ENCODE data around the gene TXK. TPM values are rescaled to one million over a fixed set of nuclear protein-coding genes. Genes with fewer than 3 reads are reported as not detected.

The TXK gene
- total and polyA plus RNA-seq, 2 experiments from 2014 or later = 0.76 to 1.5 TPM

GRCh38 chr4:48051078-48051477, 83.0 kb downstream of the TXK start:
- Histone ChIP-seq H3K27me3 (no peaks in the 10 kb centered on the region), H3K4me1 (ENCODE audit: insufficient read depth) (no peaks in the 10 kb centered on the region), H2AFZ (no peak overlapping the region), H3K9me2 (replicated peaks; ENCODE audit: insufficient read depth) (no peaks in the 10 kb centered on the region), H3K79me2 (no peaks in the 10 kb centered on the region), H3K4me2 (no peak overlapping the region), H3K4me3 (no peak overlapping the region), H4K20me1 (ENCODE audit: insufficient read depth, poor library complexity, severe bottlenecking) (no peaks in the 10 kb centered on the region), H3K27ac (no peak overlapping the region), H3K9me3 (ENCODE audit: low read depth) (no peaks in the 10 kb centered on the region), H3K36me3 (replicated peaks; ENCODE audit: insufficient read depth, low read depth) (no peaks in the 10 kb centered on the region)
- no peak for DNase-seq (ENCODE audit: low spot score)
- no peak for TF ChIP-seq CTCF (IDR thresholded peaks at IDR 0.05; ENCODE audit: poor library complexity)
- TF ChIP-seq EZH2phosphoT487 (IDR thresholded peaks at IDR 0.05; ENCODE audit: low read depth, severe bottlenecking, unreplicated experiment) = no peak
- no peak for TF ChIP-seq EZH2 (IDR thresholded peaks at IDR 0.05; ENCODE audit: borderline replicate concordance)
- WGBS (ENCODE audit: low lambda C conversion rate, missing lambda C conversion rate) = 94% methylated on average over 1 of the region's 1 CpG

DNA sequence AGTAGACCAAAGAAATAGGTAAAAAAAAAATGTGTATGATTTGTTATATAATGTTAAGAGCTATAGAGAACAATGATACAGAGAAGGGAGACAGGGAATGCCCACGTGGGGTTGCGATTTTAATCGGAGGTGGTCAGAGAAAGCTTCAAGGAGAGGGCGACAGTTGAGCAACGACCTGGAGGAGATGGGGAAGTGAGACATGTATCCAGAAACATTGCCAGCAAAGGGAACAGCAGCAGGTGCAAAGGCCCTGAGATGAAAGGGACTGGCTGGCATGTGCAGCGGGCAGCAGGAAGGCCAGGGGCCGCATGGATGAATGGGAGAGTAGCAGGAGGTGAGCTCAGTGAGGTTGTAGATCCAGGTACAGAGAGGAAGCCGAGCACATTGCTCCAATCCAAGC, 84.6 kb downstream of the TXK start:
- H3K36me3 ChIP-seq (replicated peaks; ENCODE audit: insufficient read depth, low read depth) = no peaks in the 10 kb centered on the region
- H2AFZ ChIP-seq = no peak overlapping the region
- WGBS (ENCODE audit: low lambda C conversion rate, missing lambda C conversion rate) = 94% methylated on average over 8 of the region's 8 CpGs
- no peaks in the 10 kb centered on the region for H3K9me2 ChIP-seq (replicated peaks; ENCODE audit: insufficient read depth)
- DNase-seq (ENCODE audit: low spot score) = no peak
- no peaks in the 10 kb centered on the region for H4K20me1 ChIP-seq (ENCODE audit: insufficient read depth, poor library complexity, severe bottlenecking)
- H3K9me3 ChIP-seq (ENCODE audit: low read depth) = no peaks in the 10 kb centered on the region
- no peaks in the 10 kb centered on the region for H3K4me1 ChIP-seq (ENCODE audit: insufficient read depth)
- TF ChIP-seq EZH2phosphoT487 (IDR thresholded peaks at IDR 0.05; ENCODE audit: low read depth, severe bottlenecking, unreplicated experiment) (no peak), EZH2 (IDR thresholded peaks at IDR 0.05; ENCODE audit: borderline replicate concordance) (no peak), CTCF (IDR thresholded peaks at IDR 0.05; ENCODE audit: poor library complexity) (no peak)
- no peak overlapping the region for H3K4me3 ChIP-seq
- no peak overlapping the region for H3K27ac ChIP-seq
- no peaks in the 10 kb centered on the region for H3K79me2 ChIP-seq
- H3K27me3 ChIP-seq = no peaks in the 10 kb centered on the region
- H3K4me2 ChIP-seq = no peak overlapping the region

DNA sequence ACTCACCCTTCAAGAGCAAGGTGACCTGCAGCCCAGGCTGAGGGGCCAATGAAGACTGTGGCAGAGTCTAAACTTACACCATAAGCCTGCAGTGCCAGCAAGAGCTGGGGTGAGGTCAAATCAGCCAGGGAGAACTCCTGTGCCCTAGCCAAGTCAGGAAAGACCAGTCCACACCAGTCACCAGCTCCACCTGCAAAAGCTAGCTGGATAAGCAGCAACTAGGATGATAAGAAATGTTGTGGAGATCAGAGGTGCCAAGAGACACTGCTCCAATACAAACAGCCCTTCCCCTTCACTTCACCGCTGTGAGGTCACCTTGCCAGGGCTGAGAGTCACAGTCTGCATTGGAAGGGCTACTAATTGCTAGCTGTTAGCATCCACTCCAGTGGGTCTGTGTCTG, 86.2 kb downstream of the TXK start:
- H3K27ac ChIP-seq = no peak overlapping the region
- DNase-seq (ENCODE audit: low spot score) = no peak
- H3K79me2 ChIP-seq = no peaks in the 10 kb centered on the region
- no peak overlapping the region for H2AFZ ChIP-seq
- peaks cover 7% of the 10 kb centered on the region for H3K4me1 ChIP-seq (ENCODE audit: insufficient read depth)
- no peaks in the 10 kb centered on the region for H3K36me3 ChIP-seq (replicated peaks; ENCODE audit: insufficient read depth, low read depth)
- no peak overlapping the region for H3K4me3 ChIP-seq
- 71% methylated on average over 1 of the region's 1 CpG for WGBS (ENCODE audit: low lambda C conversion rate, missing lambda C conversion rate)
- no peaks in the 10 kb centered on the region for H3K9me2 ChIP-seq (replicated peaks; ENCODE audit: insufficient read depth)
- no peaks in the 10 kb centered on the region for H4K20me1 ChIP-seq (ENCODE audit: insufficient read depth, poor library complexity, severe bottlenecking)
- no peaks in the 10 kb centered on the region for H3K9me3 ChIP-seq (ENCODE audit: low read depth)
- H3K27me3 ChIP-seq = no peaks in the 10 kb centered on the region
- no peak for TF ChIP-seq CTCF (IDR thresholded peaks at IDR 0.05; ENCODE audit: poor library complexity)
- TF ChIP-seq EZH2 (IDR thresholded peaks at IDR 0.05; ENCODE audit: borderline replicate concordance) = no peak
- no peak for TF ChIP-seq EZH2phosphoT487 (IDR thresholded peaks at IDR 0.05; ENCODE audit: low read depth, severe bottlenecking, unreplicated experiment)
- H3K4me2 ChIP-seq = no peak overlapping the region

GRCh38 chr4:48047421-48047844, 86.6 kb downstream of the TXK start:
- Histone ChIP-seq H4K20me1 (ENCODE audit: insufficient read depth, poor library complexity, severe bottlenecking) (no peaks in the 10 kb centered on the region), H2AFZ (no peak overlapping the region), H3K36me3 (replicated peaks; ENCODE audit: insufficient read depth, low read depth) (no peaks in the 10 kb centered on the region), H3K9me2 (replicated peaks; ENCODE audit: insufficient read depth) (no peaks in the 10 kb centered on the region), H3K79me2 (no peaks in the 10 kb centered on the region), H3K4me3 (no peak overlapping the region), H3K4me1 (ENCODE audit: insufficient read depth) (peaks cover 11% of the 10 kb centered on the region), H3K4me2 (no peak overlapping the region), H3K27ac (no peak overlapping the region), H3K27me3 (no peaks in the 10 kb centered on the region), H3K9me3 (ENCODE audit: low read depth) (no peaks in the 10 kb centered on the region)
- TF ChIP-seq EZH2phosphoT487 (IDR thresholded peaks at IDR 0.05; ENCODE audit: low read depth, severe bottlenecking, unreplicated experiment) (no peak), CTCF (IDR thresholded peaks at IDR 0.05; ENCODE audit: poor library complexity) (no peak), EZH2 (IDR thresholded peaks at IDR 0.05; ENCODE audit: borderline replicate concordance) (no peak)
- DNase-seq (ENCODE audit: low spot score) = no peak
- 75% methylated on average over 3 of the region's 3 CpGs for whole genome bisulfite sequencing (ENCODE audit: low lambda C conversion rate, missing lambda C conversion rate)

Measured in hepatocyte (in vitro differentiated cells).